HG03469 (cell line): ENCODE measurements around the gene CALML3.
"Not testable (repeated sequence)": the region's sequence is repeated elsewhere in the genome, so short reads cannot be mapped to it uniquely, and the experiment has no call there.

ENCODE experiments used
- ATAC-seq: cut with Tn5 transposase; IDR thresholded peaks from one replicate; pipeline ENCODE4 v1.9.1; 2021; ENCODE audit warnings: mild to moderate bottlenecking, moderate library complexity, moderate number of reproducible peaks; ENCODE audit not compliant: unreplicated experiment

CALML3 gene

DNA sequence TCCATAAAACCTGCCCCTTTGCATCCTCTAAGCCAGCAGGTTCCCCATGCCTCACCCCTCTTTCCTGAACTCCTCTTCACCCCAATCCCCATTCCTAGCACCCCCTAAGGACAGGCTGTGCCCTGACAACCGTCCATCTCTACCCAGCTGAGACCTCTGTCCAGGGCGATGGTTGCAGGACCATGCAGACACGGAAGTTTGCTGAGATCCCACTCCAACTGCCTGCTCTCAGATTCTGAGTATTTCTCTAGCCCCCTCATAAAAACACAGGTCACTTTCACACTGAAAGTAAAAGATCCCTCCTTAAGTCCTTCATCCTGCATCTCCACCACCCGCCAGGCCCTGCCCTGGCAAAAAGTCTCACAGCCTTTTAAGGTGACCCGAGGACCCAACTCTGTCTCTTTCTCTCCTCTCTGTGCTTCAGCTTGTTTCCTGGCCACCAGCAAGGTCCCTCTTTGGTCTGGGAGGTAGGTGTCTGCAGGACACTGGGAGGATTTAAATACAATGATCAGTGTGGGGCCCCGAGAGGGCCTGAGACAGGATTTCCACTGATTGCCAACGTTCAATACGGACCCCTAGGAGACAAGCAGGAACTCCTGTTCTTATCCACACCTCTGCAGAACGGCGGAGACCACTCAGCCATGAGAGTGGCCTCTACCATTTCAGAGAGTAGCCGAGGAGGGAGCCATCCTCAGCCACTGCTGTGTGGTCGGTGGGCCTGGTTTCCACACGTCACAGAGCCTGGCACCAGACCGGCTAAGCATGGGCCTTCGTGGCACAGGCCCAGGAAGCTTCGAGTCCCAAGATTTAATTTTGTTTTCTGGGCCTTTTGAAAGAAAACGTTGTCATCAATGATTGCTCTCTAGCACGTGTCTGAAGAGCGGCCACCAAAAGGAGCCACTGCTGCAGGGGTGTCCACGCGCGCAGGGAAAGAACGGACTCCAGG is 27.9 kb downstream of the CALML3 start:
- no peak for ATAC-seq

DNA sequence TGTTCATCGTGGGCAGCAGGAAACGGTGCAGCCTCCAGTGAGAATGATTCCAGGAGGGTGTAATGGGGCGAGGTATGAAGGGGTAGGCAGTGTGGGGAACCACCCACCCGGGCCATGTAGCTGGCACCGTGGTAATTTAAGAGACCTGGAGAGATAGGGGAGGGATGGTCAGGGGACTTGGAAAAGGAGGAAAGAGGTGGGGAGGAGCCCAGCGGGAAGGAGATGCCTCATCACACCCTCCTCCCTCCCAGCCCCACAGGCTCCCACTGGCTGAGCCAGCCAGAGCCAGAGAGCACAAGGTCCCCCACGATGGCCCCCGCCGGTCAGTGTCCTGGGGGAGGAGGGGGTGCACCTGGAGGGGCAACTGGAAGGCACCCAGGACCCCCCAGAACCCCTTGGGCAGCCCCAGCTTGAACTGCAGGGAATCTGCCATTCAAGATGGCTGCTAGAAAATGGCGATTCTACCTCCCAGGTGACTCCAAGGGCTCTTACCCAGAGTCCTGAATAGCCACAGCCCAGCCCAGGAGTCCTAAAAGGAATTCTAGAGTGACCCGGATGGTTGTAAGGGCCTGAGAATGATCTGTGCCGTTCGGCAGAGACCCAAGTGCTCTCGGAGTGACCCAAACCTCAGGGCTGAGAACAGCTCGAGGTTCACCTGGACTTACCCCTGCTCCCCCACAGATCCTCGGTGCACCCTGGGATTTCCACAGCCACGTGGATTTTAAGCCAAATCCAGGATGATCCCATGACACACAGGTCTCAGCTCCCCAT is 28.8 kb downstream of the CALML3 start:
- ATAC-seq, result no peak

DNA sequence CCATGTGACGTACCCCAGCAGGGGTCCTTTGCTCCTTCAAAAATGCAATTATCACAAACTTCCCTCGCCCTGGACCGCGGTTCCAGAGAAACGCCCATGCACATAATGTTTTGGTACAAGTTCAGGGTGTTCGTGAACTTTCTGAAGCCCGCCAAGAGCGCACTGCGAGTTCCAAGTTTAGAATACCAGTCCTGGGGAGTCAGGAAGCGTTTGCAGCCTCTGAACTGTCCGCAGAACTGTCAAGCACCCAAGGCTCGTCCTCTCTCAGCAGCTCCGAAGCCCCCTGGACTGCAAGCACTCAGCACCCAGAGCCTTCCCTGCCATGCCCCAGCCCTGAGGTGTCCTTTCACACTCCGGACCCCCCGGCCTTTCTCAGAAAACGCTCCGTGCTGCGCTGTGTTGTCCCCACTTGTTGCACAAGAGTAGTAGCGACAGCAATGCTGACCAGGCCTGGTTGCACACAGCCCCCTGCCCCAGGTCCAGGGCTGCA is 30.3 kb downstream of the CALML3 start:
- no peak for ATAC-seq

DNA sequence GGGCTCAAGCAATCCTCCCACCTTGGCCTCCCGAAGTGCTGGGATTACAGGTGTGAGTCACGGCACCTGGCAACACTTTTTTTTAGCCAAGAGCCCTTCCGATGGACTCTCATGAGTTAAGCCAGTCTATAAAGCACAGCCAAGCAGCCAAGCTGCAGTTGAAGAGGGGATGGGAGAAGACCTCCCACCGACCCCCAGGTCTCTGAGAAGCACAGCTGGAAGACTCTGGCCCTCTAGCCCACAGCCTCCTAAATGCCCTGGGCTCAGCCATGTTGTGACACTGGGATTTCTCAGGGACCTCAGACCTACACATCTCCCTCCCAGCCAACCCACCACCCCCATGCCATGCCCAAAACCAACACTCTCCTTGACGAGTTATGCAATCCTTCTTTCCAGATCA is 31.1 kb downstream of the CALML3 start:
- ATAC-seq, result no peak

DNA sequence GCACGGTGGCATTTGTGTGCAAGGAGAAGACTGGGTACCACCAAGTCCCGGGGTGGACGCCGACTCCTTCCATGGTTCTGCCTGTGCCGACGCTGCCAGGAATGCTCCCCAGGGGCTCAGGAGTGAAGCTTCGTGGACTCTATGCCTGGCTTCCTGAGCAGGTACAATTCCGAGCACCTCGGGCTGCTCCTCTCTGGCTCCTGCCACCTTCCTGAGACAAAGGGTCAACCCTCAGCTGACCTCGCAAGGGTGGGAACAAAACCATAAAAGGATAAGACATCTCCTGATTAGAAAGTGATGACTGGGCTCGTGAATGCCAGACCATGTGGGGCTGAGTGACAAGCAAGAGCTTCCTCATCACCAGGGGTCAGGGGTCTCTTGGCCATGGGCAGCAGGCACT is 31.8 kb downstream of the CALML3 start:
- ATAC-seq, result no peak

DNA sequence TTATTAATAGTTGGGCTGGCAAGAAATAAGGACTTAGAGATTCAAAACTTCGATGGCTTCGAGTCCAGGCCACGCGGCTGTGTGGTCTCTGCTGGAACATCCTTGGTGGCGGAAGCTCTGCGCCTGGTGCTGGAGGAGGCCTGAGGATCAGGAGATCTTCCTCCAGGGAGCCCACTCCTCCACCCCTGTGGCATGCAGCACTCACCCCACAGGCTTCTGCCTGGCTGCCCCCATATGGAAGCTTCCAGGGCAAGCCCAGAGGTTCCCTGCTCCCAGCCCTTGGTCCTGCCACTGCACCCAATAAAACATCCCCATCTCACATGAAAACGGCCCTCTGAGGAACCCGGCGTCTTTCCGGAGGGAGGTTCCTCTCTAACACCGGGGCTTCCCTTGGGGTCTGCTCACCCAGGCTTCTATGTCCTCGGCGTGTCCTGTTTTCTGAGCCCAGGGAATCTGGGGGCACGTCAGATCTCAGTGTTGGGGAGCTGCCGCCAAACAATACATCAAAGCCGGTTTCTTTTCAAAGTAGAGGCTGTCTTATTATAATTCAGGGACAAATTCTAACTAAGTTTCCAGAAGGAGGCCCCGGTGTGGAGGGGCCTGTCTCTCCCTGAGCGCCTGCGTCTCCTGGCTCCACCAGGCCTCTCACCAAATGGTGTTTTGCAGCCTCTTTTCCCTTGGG is 32.4 kb downstream of the CALML3 start:
- ATAC-seq, result no peak

DNA sequence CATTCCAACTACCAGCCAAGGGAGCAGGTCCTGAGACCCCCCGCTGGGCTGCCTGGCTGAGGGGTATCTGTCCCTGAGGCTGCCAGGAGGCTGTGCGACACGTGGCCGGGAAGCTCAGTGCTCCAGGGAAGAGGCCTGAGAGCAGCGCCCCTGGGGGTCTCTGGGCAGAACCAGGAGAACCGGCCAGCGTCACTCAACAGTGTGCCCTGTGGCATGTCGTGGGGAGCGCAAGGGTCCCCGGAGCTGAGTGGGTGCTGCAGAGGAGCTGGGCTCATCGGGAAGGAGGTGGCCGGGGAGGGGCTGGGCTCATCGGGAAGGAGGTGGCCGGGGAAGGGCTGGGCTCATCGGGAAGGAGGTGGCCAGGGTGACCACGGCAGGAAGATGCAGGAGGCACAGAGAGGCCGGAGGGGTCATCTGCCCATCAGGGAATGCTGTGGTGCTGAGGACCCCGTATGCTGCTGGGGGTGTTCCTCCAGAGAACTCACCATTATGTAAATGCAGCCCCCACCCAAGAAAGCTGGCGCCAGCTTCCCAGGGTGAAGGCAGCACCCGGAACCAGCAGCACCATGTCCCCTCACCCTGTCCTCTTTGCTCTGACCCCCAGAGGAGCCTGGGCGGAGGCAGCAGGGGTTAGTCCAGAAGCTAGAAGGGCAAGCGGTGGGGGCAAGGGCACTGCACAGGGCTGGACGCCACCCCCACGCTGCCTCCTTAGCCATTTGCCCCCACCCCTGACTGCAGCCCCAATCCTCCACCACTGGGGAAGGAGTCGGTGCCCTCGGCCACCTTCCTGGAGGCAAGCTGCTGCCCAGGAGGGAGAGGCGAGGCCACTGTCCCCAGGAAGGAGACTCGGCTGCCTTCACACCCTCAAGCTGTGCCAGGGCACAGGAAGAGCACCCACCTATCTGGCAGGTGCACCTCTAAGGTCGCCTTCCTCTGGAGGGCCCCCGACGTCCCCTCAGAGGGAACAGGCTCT is 33.3 kb downstream of the CALML3 start:
- no peak for ATAC-seq

DNA sequence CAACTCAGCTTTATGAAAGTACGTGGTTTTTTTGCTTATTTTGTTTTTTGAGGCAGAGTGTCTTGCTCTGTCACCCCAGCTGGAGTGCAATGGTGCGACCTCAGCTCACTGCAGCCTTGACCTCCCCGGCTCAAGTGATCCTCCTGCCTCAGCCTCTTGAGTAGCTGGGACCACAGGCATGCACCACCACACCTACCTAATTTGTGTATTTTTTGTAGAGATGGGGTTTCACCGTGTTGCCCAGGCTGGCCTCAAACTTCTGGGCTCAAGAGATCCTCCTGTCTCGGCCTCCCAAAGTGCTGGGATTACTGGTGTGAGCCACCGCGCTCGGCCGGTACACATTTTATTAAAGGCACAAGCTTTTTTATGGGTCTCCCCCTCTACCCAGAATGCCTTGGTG is 34.3 kb downstream of the CALML3 start:
- ATAC-seq, result not testable (repeated sequence)

DNA sequence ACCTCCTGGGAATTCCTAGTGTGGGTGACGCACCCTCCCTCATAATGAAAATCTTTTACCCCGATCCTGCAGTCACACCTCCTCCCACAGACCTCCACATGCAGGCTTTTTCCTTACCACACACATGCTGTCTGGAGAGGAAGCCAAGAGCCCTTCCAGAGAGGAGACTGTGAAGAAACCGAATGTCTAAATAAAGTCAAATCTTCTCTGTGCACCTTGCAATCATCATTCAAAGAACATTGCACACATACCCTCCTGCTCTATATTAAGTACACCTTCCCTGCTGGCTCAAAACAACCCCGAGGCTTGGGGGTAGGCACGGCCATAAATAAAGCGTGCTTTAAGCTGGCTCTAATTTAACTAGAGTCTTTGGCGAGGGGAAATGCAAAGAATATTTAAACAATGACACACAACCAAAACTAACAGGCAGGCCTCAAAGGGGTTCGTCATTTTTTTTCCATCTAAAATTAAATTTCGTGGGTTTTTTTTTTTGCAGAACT is 34.9 kb downstream of the CALML3 start:
- no peak for ATAC-seq

DNA sequence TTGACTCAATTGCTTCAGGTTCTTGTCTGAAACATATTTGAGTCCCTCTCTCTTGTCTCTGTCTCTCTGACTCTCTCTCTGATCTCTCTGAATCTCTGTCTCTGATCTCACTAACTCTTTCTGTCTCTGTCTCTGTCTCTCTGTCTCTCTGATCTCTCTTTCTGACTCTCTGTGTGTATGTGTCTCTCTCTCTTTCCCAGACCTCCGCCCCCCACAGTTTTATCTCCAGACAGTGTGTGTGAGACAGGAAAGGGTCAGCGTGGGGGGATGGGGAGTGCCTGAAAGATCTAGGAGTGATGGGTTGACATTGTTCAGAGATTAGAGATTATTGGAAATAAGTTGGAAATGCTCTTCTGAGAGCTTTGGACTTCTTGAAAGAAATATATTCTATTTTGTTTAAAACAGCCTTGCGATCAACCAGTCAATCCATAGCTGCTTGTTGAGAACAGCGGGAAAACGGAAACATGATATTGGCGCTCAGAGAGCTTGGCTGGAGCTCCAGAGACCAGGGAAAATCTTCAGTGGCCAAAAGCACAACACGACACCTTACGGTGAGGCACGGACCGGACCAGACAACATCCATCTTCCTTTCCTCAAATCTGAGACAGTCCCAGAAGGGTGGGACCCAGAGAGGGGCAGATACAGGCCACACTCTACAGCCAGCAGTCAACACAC is 35.5 kb downstream of the CALML3 start:
- no peak for ATAC-seq

DNA sequence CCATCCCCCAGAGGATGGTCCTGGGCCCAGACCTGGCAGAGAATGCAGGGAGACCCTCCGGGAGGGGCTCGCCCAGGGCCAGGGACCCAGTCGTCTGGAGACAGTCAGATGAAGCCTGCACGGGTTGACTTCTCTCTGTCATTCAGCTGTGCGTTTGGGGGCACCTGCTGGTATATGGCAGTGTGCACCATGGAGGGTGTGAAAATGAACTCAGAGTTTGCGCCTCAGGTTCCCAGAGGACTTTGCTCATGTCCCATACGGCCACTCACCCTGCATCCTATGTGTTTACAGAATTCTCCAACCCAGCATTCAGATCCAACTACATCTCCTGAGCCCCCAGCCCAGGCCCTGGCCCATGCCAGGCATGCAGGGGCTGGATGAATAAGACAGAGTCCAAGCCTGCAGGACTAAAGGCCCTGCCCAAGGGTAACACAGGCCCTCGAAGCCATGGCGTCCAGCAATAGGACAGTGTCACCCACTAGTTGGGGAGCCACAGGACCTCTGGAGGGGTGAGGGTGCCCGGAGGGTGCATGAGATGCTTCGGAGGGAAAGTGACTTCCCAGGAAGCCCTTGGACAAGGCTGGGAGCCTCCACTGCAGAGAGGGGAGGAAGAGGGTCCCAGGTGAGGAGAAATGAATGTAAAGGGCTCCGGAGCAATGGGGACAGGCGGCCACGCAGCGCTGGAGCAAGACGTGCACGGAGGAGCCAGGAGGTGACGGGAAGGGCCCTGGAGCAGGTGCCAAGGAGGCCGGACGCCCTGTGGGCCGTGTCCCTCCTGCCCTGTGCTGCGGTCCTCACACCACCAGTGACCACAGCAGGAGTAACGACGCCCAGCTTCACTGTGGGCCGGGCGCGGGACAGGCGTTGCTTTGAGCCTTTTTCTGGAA is 36.3 kb downstream of the CALML3 start:
- no peak for ATAC-seq

DNA sequence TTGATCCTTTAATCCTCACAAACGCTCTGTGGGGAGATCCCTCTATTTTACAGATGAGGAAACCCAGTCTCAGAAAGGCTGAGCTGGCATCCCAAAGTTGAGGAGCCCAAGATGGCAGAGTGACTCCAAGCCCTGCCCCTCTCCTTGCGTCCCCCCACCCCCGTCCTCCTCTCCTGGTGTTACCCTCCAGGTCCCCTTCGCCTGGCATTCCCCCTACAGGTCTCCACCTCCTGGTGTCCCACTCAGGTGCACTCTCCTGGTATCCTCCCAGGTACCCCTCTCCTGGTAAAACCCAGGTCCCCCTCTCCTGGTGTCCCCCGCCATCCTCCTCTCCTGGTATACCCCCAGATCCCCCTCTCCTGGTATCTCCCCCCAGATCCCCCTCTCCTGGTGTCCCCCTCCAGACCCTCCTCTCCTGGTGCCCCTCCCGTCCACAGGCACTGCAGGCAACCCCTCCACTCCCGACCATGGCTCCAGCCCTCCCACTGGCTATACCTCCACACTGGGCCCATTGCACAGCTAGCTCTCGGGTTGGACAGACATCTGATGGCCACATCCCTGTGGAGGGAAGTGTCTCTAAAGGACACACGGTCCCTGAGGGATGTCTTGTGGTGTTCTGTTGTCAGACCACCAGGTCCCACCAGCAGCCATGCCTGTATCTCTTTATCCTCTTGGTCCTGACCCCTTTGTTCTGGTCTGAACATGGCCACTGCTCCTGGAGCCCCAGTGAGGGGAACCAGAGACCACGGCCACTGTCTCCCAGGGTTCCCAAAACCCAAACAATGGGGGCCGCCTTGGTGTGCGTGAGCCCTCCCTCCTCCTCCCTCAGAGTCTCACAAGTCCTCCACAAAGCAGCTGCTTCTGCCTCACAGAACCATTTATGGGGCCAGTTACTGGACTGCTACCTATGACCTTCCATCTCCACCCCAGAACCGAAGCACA is 37.2 kb downstream of the CALML3 start:
- no peak for ATAC-seq

DNA sequence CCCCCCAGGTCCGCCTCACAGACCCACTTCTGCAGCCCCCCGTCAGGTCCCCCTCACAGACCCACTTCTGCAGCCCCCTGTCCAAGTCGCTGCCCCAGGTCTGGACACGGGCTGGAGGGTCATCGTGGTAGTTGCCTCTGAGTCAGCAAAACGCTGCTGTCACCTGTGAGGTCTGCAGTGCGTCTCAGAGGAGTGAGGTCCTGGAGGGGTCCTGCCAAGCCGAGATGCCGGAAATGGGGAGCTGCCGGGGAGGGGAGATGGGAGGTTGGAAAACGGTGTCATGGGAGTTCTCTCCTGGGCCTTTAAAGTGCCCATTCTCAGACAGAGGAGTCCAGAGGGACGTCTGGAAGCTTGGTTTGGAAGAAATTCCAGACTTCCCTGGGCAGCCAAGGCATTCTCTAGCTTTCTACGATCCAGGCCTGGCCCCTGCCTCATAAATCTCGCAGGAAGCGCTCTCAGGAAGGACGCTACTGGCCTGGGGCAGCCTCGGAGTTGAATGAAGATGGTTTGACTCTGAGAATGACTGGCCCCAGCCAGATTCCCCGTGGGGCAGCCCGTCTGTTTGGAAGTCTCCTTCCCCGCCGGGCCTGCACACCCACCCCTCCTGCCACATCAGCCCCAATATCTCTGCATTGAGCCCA is 38.7 kb downstream of the CALML3 start:
- ATAC-seq, result no peak

DNA sequence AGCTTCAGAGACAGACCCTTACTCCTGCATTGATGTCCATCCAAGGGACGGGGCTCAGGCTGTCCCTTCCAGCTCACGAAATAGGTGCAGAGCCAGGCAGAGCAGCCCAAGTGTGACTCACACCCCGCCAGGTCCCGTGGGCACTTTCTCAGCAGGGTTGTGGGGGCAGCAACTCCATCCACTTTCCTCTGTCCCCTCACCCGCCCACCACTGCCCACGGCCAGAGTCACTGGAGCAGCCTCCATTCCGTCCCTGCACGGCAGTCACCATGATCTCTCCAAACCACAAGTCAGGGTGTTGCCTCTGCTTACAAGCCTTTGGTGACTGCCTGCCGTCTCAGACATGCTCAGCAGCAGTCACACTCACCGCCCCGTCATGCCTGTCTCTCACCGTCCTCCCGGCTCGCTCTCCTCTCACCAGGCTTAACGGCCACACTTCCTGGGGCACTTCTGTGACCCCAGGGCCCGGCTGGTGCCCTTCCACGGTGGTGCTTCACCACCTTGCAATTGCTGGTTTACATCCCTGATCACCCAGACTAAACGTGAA is 39.3 kb downstream of the CALML3 start:
- ATAC-seq, result no peak

DNA sequence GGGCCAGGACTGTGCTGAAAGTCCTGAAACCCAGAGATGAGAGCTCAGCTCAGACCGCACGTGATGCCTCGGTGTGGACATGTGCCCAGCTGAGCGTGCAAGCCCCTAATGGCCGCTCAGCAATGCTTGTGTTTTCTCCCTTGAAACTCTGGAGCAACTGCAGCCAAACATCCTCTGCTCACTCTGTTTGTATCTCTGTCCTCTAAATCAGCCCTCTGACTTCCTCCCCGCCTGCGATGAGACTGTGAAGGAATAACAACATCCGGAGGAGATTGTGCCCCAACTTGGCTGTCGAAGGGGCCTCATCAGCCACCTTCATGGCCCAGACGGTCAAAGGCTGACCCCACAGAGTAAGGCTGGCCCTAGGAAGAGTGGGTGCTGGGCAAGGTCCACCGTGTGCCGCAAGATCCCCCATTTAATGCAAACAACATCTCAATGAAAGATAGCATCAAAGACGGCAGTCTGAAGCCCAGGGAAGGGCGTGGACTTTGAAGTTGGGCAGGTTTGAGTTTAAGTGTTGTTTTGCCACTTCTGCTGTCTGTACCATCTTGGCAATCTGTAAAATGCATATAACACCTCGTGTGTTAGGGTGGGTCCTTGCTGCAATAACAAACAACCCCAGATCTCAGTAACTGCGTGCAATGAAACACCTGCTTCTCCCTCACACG is 39.9 kb downstream of the CALML3 start:
- no peak for ATAC-seq

DNA sequence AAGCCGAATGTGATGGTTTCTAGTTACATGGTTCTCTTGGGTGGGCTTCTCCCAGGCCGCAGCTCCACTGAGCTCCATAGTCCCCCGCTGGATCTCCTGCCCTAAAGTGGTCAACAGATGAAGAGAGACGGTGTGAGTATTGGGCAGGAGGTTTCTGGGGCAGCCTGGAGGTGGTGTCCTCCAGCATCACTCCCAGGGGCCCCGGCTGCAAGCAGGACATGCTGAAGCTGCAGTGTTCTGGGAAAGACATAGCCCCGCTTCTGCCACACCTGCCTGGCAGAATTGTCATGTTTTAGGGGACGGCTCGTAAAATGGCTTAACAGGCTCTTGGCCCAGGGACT is 40.4 kb downstream of the CALML3 start:
- no peak for ATAC-seq
